OCI-LY1 (cell line): ENCODE results near the gene FAT4.

Experiments
- H2AFZ ChIP-seq: fragments of 200-600 bp; sonication (generic), shearing (Covaris generic); 2 replicates; pipeline ENCODE4 v1.6.0; 2014; ENCODE audit warnings: antibody characterized with exemption, mild to moderate bottlenecking, low read length
- H3F3A ChIP-seq: fragments of 200-600 bp; sonication (generic), shearing (Covaris generic); 2 replicates; pipeline ENCODE4 v1.6.0; 2014; ENCODE audit warnings: mild to moderate bottlenecking, antibody characterized with exemption, low read length, moderate library complexity; ENCODE audit not compliant: insufficient read depth
- H3K27ac ChIP-seq: fragments of 200-600 bp; sonication (generic); 2 replicates; pipeline ENCODE4 v1.5.1; 2014; ENCODE audit warnings: low read length, mixed run types, mild to moderate bottlenecking, low read depth; ENCODE audit not compliant: poor library complexity, severe bottlenecking
- H3K27me3 ChIP-seq: fragments of 200-600 bp; sonication (generic); 2 replicates; pipeline ENCODE4 v1.6.0; 2014; ENCODE audit warnings: antibody characterized with exemption, mild to moderate bottlenecking, low read length, moderate library complexity; ENCODE audit not compliant: insufficient read depth
- H3K36me3 ChIP-seq: fragments of 200-600 bp; sonication (generic); 2 replicates; pipeline ENCODE4 v1.6.1; 2014; ENCODE audit warnings: mild to moderate bottlenecking, antibody characterized with exemption, low read length, moderate library complexity, mixed read lengths; ENCODE audit not compliant: insufficient read depth
- H3K4me1 ChIP-seq: fragments of 200-600 bp; sonication (generic); 2 replicates; pipeline ENCODE4 v1.5.1; 2014; ENCODE audit warnings: mild to moderate bottlenecking, low read length, moderate library complexity; ENCODE audit not compliant: insufficient read depth, severe bottlenecking
- H3K4me2 ChIP-seq: fragments of 200-600 bp; sonication (generic), shearing (Covaris generic); 2 replicates; pipeline ENCODE4 v1.6.1; 2014; ENCODE audit warnings: low read length
- H3K4me3 ChIP-seq: fragments of 200-600 bp; sonication (generic); 2 replicates; pipeline ENCODE4 v1.5.1; 2014; ENCODE audit warnings: low read length, low read depth, mild to moderate bottlenecking, mixed read lengths; ENCODE audit not compliant: poor library complexity, severe bottlenecking
- H3K79me2 ChIP-seq: fragments of 200-600 bp; shearing (Covaris generic); 2 replicates; pipeline ENCODE4 v1.6.1; 2016; ENCODE audit warnings: mixed run types, low read length, mixed read lengths; ENCODE audit not compliant: insufficient read depth
- H3K9ac ChIP-seq: fragments of 200-600 bp; sonication (generic), shearing (Covaris generic); 2 replicates; pipeline ENCODE4 v1.6.1; 2014; ENCODE audit warnings: mild to moderate bottlenecking, low read length, mixed read lengths
- H3K9me2 ChIP-seq: fragments of 200-600 bp; sonication (generic), shearing (Covaris generic); 2 replicates; pipeline ENCODE4 v1.6.1; 2014; ENCODE audit warnings: low read depth, mild to moderate bottlenecking, low read length, mixed read lengths
- H3K9me3 ChIP-seq: fragments of 200-600 bp; shearing (Covaris generic); 2 replicates; pipeline ENCODE4 v1.6.1; 2014; ENCODE audit warnings: low read length, mixed read lengths
- H4K20me1 ChIP-seq: fragments of 200-600 bp; sonication (generic), shearing (Covaris generic); 2 replicates; pipeline ENCODE4 v1.6.0; 2016; ENCODE audit warnings: mild to moderate bottlenecking, low read length; ENCODE audit not compliant: insufficient read depth
- EZH2 ChIP-seq: fragments of 200-600 bp; sonication (generic), shearing (Covaris generic); IDR thresholded peaks from 2 replicates; pipeline ENCODE4 v1.8.0; 2017; ENCODE audit warnings: borderline replicate concordance, mixed run types, mild to moderate bottlenecking, antibody characterized with exemption, low read length, moderate library complexity, mixed read lengths
- TF ChIP-seq, protein P1 (sequence below): fragments of 200-600 bp; sonication (generic), shearing (Covaris generic); IDR thresholded peaks from 2 replicates; pipeline ENCODE4 v1.5.1; 2017; ENCODE audit warnings: mild to moderate bottlenecking, antibody characterized with exemption, low read length, moderate library complexity, mixed read lengths

The FAT4 gene

DNA sequence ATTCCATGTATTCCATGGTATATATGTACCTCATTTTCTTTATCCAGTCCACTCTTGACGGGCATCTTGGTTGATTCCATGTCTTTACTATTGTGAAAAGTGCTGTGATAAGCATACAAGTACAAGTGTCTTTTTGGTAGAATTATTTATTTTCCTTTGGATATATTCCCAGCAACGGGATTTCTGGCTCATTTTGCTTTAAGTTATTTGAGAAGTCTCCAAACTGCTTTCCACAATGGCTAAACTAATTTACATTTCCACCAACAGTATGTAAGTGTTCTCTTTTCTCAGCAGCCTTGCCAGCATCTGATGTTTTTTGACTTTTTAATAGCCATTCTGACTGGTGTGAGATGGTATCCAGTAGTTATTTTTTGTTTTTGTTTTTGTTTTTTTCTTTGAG is 17.6 kb upstream of the FAT4 start:
- TF ChIP-seq, protein P1, sequence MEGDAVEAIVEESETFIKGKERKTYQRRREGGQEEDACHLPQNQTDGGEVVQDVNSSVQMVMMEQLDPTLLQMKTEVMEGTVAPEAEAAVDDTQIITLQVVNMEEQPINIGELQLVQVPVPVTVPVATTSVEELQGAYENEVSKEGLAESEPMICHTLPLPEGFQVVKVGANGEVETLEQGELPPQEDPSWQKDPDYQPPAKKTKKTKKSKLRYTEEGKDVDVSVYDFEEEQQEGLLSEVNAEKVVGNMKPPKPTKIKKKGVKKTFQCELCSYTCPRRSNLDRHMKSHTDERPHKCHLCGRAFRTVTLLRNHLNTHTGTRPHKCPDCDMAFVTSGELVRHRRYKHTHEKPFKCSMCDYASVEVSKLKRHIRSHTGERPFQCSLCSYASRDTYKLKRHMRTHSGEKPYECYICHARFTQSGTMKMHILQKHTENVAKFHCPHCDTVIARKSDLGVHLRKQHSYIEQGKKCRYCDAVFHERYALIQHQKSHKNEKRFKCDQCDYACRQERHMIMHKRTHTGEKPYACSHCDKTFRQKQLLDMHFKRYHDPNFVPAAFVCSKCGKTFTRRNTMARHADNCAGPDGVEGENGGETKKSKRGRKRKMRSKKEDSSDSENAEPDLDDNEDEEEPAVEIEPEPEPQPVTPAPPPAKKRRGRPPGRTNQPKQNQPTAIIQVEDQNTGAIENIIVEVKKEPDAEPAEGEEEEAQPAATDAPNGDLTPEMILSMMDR: no peak
- TF ChIP-seq EZH2: no peak

GRCh38 chr4:125303058-125303457 is 11.7 kb upstream of the FAT4 start:
- no peaks in the 10 kb centered on the region for H3K36me3 ChIP-seq
- H3K4me2 ChIP-seq: no peak overlapping the region
- H3K9me2 ChIP-seq: no peaks in the 10 kb centered on the region
- H3F3A ChIP-seq: no peaks in the 10 kb centered on the region
- no peak overlapping the region for H3K4me3 ChIP-seq
- H3K27ac ChIP-seq: no peak overlapping the region
- TF ChIP-seq, protein P1: no peak
- no peaks in the 10 kb centered on the region for H3K4me1 ChIP-seq
- no peak overlapping the region for H2AFZ ChIP-seq
- H3K27me3 ChIP-seq: no peaks in the 10 kb centered on the region
- H4K20me1 ChIP-seq: no peaks in the 10 kb centered on the region
- H3K9me3 ChIP-seq: no peaks in the 10 kb centered on the region
- no peak overlapping the region for H3K9ac ChIP-seq
- no peaks in the 10 kb centered on the region for H3K79me2 ChIP-seq

More for the DNA sequence above, 17.6 kb upstream of the FAT4 start:
- Histone ChIP-seq H3K27me3 (no peaks in the 10 kb centered on the region), H3K9me3 (no peaks in the 10 kb centered on the region), H2AFZ (no peak overlapping the region), H4K20me1 (no peaks in the 10 kb centered on the region), H3F3A (no peaks in the 10 kb centered on the region), H3K79me2 (no peaks in the 10 kb centered on the region), H3K4me3 (no peak overlapping the region), H3K27ac (no peak overlapping the region), H3K4me2 (no peak overlapping the region), H3K9me2 (no peaks in the 10 kb centered on the region), H3K4me1 (no peaks in the 10 kb centered on the region), H3K36me3 (no peaks in the 10 kb centered on the region), H3K9ac (no peak overlapping the region)

- no peaks in the 10 kb centered on the region for H3F3A ChIP-seq
- no peaks in the 10 kb centered on the region for H4K20me1 ChIP-seq
- no peak overlapping the region for H3K9ac ChIP-seq
- no peak overlapping the region for H3K27ac ChIP-seq
- TF ChIP-seq, protein P1: no peak
- TF ChIP-seq EZH2: no peak
- H2AFZ ChIP-seq: no peak overlapping the region
- no peaks in the 10 kb centered on the region for H3K9me2 ChIP-seq
- no peaks in the 10 kb centered on the region for H3K27me3 ChIP-seq
- H3K79me2 ChIP-seq: no peaks in the 10 kb centered on the region
- no peak overlapping the region for H3K4me2 ChIP-seq
- no peak overlapping the region for H3K4me3 ChIP-seq
- no peaks in the 10 kb centered on the region for H3K4me1 ChIP-seq
- H3K36me3 ChIP-seq: no peaks in the 10 kb centered on the region
- H3K9me3 ChIP-seq: no peaks in the 10 kb centered on the region
Observed at GRCh38 chr4:125303821-125304220, 10.9 kb upstream of the FAT4 start.
